Medulla oblongata (tissue), 1 donor: ENCODE results near the gene SRSF8.

Source experiments
- DNase-seq: peaks from one replicate; pipeline ENCODE4 v3.0.0-alpha.2; 2015; ENCODE audit errors: extremely low spot score

Gene SRSF8

GRCh38 chr11:95068549-95068948 lies 1.8 kb downstream of the SRSF8 start:
- DNase-seq: peak; percentile 91

- no peak for DNase-seq
Measured at GRCh38 chr11:95070471-95070870, 3.8 kb downstream of the SRSF8 start.

GRCh38 chr11:95072948-95073347 lies 6.2 kb downstream of the SRSF8 start:
- DNase-seq: no peak

- DNase-seq: no peak
Measured at GRCh38 chr11:95074792-95075563, 8.3 kb downstream of the SRSF8 start.

GRCh38 chr11:95076416-95076815 lies 9.7 kb downstream of the SRSF8 start:
- DNase-seq: no peak

GRCh38 chr11:95076981-95077380 lies 10.3 kb downstream of the SRSF8 start:
- no peak for DNase-seq

GRCh38 chr11:95078526-95078925 lies 11.8 kb downstream of the SRSF8 start:
- DNase-seq: no peak

GRCh38 chr11:95081010-95081409 lies 14.3 kb downstream of the SRSF8 start:
- no peak for DNase-seq

GRCh38 chr11:95081412-95081811 lies 14.7 kb downstream of the SRSF8 start:
- peak; percentile 89 for DNase-seq

- peak; percentile 93 for DNase-seq
Measured at GRCh38 chr11:95082576-95083001, 15.9 kb downstream of the SRSF8 start.

- DNase-seq: no peak
Measured at GRCh38 chr11:95084509-95084908, 17.8 kb downstream of the SRSF8 start.

- no peak for DNase-seq
Measured at GRCh38 chr11:95085117-95085816, 18.5 kb downstream of the SRSF8 start.

- no peak for DNase-seq
Measured at GRCh38 chr11:95086151-95086550, 19.4 kb downstream of the SRSF8 start.

- DNase-seq: no peak
Measured at GRCh38 chr11:95086836-95087570, 20.3 kb downstream of the SRSF8 start.

GRCh38 chr11:95088946-95089619 lies 22.4 kb downstream of the SRSF8 start:
- peak; percentile 63 for DNase-seq

GRCh38 chr11:95089620-95090542 lies 23.2 kb downstream of the SRSF8 start, which contains the start of gene ENDOD1:
Gene ENDOD1 (plus strand): TSS chr11:95089846. CDS start chr11:95089928, 82 bp downstream.
- DNase-seq: peak; percentile 85

GRCh38 chr11:95091663-95092180 lies 25.0 kb downstream of the SRSF8 start:
- DNase-seq: no peak

- DNase-seq: no peak
Measured at GRCh38 chr11:95092549-95093324, 26.0 kb downstream of the SRSF8 start.

- DNase-seq: no peak
Measured at GRCh38 chr11:95093548-95093947, 26.8 kb downstream of the SRSF8 start.
